Keratinocyte (primary cell): ENCODE results near the gene VAV1. TPM values are rescaled to one million over a fixed set of nuclear protein-coding genes. Genes with fewer than 3 reads are reported as not detected.

Experiments used
- DNase-seq: peaks from one replicate; pipeline ENCODE4 v3.0.0-alpha.2; 2011; ENCODE audit warnings: low read depth, missing footprints, low spot score
- FAIRE-seq: peaks from 2 replicates; lab custom pipeline; 2011; peaks lifted over from hg19 to GRCh38; lab: Jason Lieb, UNC
- H2AFZ ChIP-seq: 2 replicates; pipeline ENCODE4 v1.6.0; 2012; ENCODE audit warnings: low read length, control low read depth, inconsistent platforms; ENCODE audit not compliant: control insufficient read depth
- H3K27ac ChIP-seq: 2 replicates; pipeline ENCODE4 v1.5.1; 2011; ENCODE audit warnings: low read length; ENCODE audit not compliant: control insufficient read depth, insufficient read depth
- H3K27me3 ChIP-seq: 3 replicates; pipeline ENCODE4 v1.6.0; 2011; ENCODE audit warnings: low read length; ENCODE audit not compliant: control insufficient read depth, insufficient read depth; ENCODE audit errors: extremely low read depth
- H3K36me3 ChIP-seq, 2 experiments: 2 replicates in 1 of 2; 3 replicates in 1 of 2; pipeline ENCODE4 v1.5.1; 2011; ENCODE audit warnings: low read length in 2 of 2, mild to moderate bottlenecking in 1 of 2; ENCODE audit not compliant: control insufficient read depth in 2 of 2, insufficient read depth in 2 of 2; ENCODE audit errors: extremely low read depth in 1 of 2
- H3K4me1 ChIP-seq: 3 replicates; pipeline ENCODE4 v1.5.1; 2011; ENCODE audit warnings: low read length; ENCODE audit not compliant: control insufficient read depth, insufficient read depth; ENCODE audit errors: extremely low read depth
- H3K4me2 ChIP-seq: 3 replicates; pipeline ENCODE4 v1.6.0; 2011; ENCODE audit warnings: low read depth, low read length; ENCODE audit not compliant: control insufficient read depth, insufficient read depth; ENCODE audit errors: extremely low read depth
- H3K4me3 ChIP-seq, 3 experiments: fragments of 200-600 bp in 1 of 3; sonication (generic) in 1 of 3; 2 replicates in 2 of 3; 3 replicates in 1 of 3; pipeline ENCODE4 v1.5.1; 2011 to 2016; ENCODE audit warnings: low read length in 3 of 3, mild to moderate bottlenecking in 3 of 3, control low read depth in 2 of 3, inconsistent platforms in 1 of 3, low read depth in 1 of 3, mixed read lengths in 1 of 3, mixed run types in 1 of 3, moderate library complexity in 1 of 3; ENCODE audit not compliant: control insufficient read depth in 2 of 3, insufficient read depth in 2 of 3; ENCODE audit errors: extremely low read depth in 1 of 3
- H3K79me2 ChIP-seq: 2 replicates; pipeline ENCODE4 v1.6.0; 2012; ENCODE audit warnings: low read length; ENCODE audit not compliant: control insufficient read depth, insufficient read depth
- H3K9ac ChIP-seq: 3 replicates; pipeline ENCODE4 v1.6.0; 2011; ENCODE audit warnings: low read length; ENCODE audit not compliant: control insufficient read depth, insufficient read depth; ENCODE audit errors: extremely low read depth
- H3K9me1 ChIP-seq: 3 replicates; pipeline ENCODE4 v1.6.0; 2011; ENCODE audit warnings: low read length; ENCODE audit not compliant: control insufficient read depth, insufficient read depth; ENCODE audit errors: extremely low read depth
- H3K9me3 ChIP-seq: 2 replicates; pipeline ENCODE4 v1.5.1; 2012; ENCODE audit warnings: low read depth, low read length; ENCODE audit not compliant: control insufficient read depth
- H4K20me1 ChIP-seq: 3 replicates; pipeline ENCODE4 v1.6.0; 2011; ENCODE audit warnings: low read length; ENCODE audit not compliant: control insufficient read depth, insufficient read depth; ENCODE audit errors: extremely low read depth
- CTCF ChIP-seq, 3 experiments: IDR thresholded peaks in 1 of 3; conservative IDR thresholded peaks in 1 of 3; optimal IDR thresholded peaks in 1 of 3; 2 replicates in 2 of 3; 3 replicates in 1 of 3; pipeline versions ENCODE3 to v1.5.1; 2011; ENCODE audit warnings: low read length in 3 of 3, mild to moderate bottlenecking in 3 of 3, moderate library complexity in 2 of 3, control low read depth in 1 of 3, inconsistent platforms in 1 of 3; ENCODE audit not compliant: insufficient read depth in 2 of 3; ENCODE audit errors: extremely low read depth in 1 of 3
- EZH2 ChIP-seq: IDR thresholded peaks from one replicate; pipeline ENCODE4 v1.6.1; 2012; ENCODE audit warnings: inconsistent platforms, mild to moderate bottlenecking, low read length, moderate library complexity
- dilution Hi-C: fragments of 300-500 bp; cut with MboI; formaldehyde crosslinking; loops from one replicate; pipeline ENCODE4 v1.7.0; 2020; ENCODE audit warnings: low sequenced_read_pairs; ENCODE audit not compliant: extremely low pct_ligation_motif_present
- polyA plus RNA-seq, 5 experiments: library from polyadenylated mRNA; depleted of rRNA in 3 of 5; stranded (reverse) in 3 of 5; stranded (forward) in 1 of 5; unstranded in 1 of 5; fragments of >200 nt; gene quantifications; 1 replicate in 1 of 5; 2 replicates in 3 of 5; 3 replicates in 1 of 5; pipeline versions ENCODE4 v1.2.1 to v1.2.3, GENCODE V29; 2011 to 2012; ENCODE audit warnings: missing spikeins in 2 of 5, low read depth in 1 of 5, low replicate concordance in 1 of 5

Gene VAV1
- polyA plus RNA-seq, 1 donor (not counting 4 experiments of a cell fraction or from before 2014, with no cell fraction given), result 0.42 TPM

GRCh38 chr19:6778386-6778785 is 5.9 kb downstream of the VAV1 start:
- H4K20me1 ChIP-seq, result no peaks in the 10 kb centered on the region
- FAIRE-seq (no peak), DNase-seq (no peak)
- no peak overlapping the region for H2AFZ ChIP-seq
- no peak overlapping the region for H3K4me2 ChIP-seq
- H3K9me3 ChIP-seq, result no peaks in the 10 kb centered on the region
- H3K36me3 ChIP-seq, result no peaks in the 10 kb centered on the region
- H3K4me3 ChIP-seq, result no peak overlapping the region
- H3K9me1 ChIP-seq, result no peaks in the 10 kb centered on the region
- no peaks in the 10 kb centered on the region for H3K4me1 ChIP-seq
- no peak overlapping the region for H3K27ac ChIP-seq
- TF ChIP-seq CTCF (optimal IDR thresholded peaks at IDR 0.05 in 1 of 3, IDR thresholded peaks at IDR 0.05 in 1 of 3, conservative IDR thresholded peaks at IDR 0.05 in 1 of 3; ENCODE audit: extremely low read depth in 1 of 3, insufficient read depth in 2 of 3, low read length in 3 of 3) (no peak), EZH2 (no peak)
- no peaks in the 10 kb centered on the region for H3K79me2 ChIP-seq
- dilution Hi-C loops, result no loop called here
- H3K27me3 ChIP-seq, result no peaks in the 10 kb centered on the region
- no peak overlapping the region for H3K9ac ChIP-seq

GRCh38 chr19:6779206-6779605 is 6.7 kb downstream of the VAV1 start:
- FAIRE-seq (no peak), DNase-seq (no peak)
- Histone ChIP-seq H3K27ac (no peak overlapping the region), H3K9me3 (no peaks in the 10 kb centered on the region), H3K4me2 (no peak overlapping the region), H3K4me3 (no peak overlapping the region), H3K4me1 (no peaks in the 10 kb centered on the region), H3K27me3 (no peaks in the 10 kb centered on the region), H3K79me2 (no peaks in the 10 kb centered on the region), H3K9ac (no peak overlapping the region), H2AFZ (no peak overlapping the region), H3K36me3 (no peaks in the 10 kb centered on the region), H3K9me1 (no peaks in the 10 kb centered on the region), H4K20me1 (no peaks in the 10 kb centered on the region)
- dilution Hi-C loops, result no loop called here
- TF ChIP-seq CTCF (optimal IDR thresholded peaks at IDR 0.05 in 1 of 3, IDR thresholded peaks at IDR 0.05 in 1 of 3, conservative IDR thresholded peaks at IDR 0.05 in 1 of 3; ENCODE audit: extremely low read depth in 1 of 3, insufficient read depth in 2 of 3, low read length in 3 of 3), result no peak
- no peak for TF ChIP-seq EZH2
